Measurements from ENCODE around the gene RERE.

DNA sequence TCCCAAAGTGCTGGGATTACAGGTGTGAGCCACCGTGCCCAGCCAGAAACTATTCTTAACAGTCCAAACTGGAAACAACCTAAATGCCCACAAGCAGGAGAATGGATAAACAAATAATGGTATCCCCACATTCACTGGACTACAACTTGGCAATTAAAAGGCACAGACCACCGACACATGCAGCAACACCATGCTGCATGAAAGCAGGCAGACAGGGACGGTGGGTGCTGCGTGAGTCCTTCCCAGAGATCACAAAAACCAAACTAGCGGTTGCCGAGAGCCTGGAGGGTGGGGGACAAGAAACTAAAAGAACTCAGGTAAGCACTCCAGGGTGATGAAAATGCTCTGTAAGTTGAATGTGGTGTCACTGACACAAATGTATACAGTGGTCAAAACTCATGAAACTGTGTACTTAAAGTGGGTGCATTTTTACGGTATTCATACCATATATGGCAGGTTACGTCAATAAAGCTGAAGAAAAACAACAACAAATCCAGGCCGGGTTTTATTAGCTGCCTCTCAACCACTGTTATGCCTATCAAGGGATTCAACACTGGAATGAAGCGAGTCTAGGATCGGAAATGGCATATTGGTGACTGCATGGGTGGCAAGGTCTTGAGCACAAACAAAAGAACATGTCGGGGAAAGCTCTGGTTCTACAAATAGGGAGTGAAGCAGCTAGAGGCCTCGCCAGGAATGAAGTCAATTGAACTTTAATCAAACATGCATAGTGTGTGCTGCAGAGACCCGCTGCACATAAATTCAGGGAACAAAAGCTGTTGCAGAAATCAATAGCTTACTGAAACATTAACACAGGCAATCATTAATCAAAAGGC is 447.2 kb downstream of the RERE start:
- TF ChIP-seq EZH2 (IDR thresholded peaks at IDR 0.05; ENCODE audit: insufficient read depth, low read length), result no peak
- TF ChIP-seq, protein P1, sequence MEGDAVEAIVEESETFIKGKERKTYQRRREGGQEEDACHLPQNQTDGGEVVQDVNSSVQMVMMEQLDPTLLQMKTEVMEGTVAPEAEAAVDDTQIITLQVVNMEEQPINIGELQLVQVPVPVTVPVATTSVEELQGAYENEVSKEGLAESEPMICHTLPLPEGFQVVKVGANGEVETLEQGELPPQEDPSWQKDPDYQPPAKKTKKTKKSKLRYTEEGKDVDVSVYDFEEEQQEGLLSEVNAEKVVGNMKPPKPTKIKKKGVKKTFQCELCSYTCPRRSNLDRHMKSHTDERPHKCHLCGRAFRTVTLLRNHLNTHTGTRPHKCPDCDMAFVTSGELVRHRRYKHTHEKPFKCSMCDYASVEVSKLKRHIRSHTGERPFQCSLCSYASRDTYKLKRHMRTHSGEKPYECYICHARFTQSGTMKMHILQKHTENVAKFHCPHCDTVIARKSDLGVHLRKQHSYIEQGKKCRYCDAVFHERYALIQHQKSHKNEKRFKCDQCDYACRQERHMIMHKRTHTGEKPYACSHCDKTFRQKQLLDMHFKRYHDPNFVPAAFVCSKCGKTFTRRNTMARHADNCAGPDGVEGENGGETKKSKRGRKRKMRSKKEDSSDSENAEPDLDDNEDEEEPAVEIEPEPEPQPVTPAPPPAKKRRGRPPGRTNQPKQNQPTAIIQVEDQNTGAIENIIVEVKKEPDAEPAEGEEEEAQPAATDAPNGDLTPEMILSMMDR (IDR thresholded peaks at IDR 0.05; ENCODE audit: insufficient read depth, low read depth, low read length), result no peak
